Activated naive CD4-positive, alpha-beta T cell treated with Interleukin-2 at 50 U/mL for 16 hours (primary cell): Measurements from ENCODE around the gene PRPF38A.
"Not testable (repeated sequence)": the region's sequence is repeated elsewhere in the genome, so short reads cannot be mapped to it uniquely, and the experiment has no call there.

Source experiments
- DNase-seq: peaks from one replicate; pipeline ENCODE4 v3.0.0-alpha.2; 2020

The PRPF38A gene, protein sequence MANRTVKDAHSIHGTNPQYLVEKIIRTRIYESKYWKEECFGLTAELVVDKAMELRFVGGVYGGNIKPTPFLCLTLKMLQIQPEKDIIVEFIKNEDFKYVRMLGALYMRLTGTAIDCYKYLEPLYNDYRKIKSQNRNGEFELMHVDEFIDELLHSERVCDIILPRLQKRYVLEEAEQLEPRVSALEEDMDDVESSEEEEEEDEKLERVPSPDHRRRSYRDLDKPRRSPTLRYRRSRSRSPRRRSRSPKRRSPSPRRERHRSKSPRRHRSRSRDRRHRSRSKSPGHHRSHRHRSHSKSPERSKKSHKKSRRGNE

GRCh38 chr1:52404116-52404974 lies at the start of gene PRPF38A, which contains the start of gene ORC1:
Gene PRPF38A (plus strand): TSS chr1:52404602. CDS start chr1:52404750, 148 bp downstream.
Gene ORC1 (minus strand): TSS chr1:52404423. CDS start chr1:52402223, 2,200 bp downstream.
- DNase-seq, result peak; percentile 98

DNA sequence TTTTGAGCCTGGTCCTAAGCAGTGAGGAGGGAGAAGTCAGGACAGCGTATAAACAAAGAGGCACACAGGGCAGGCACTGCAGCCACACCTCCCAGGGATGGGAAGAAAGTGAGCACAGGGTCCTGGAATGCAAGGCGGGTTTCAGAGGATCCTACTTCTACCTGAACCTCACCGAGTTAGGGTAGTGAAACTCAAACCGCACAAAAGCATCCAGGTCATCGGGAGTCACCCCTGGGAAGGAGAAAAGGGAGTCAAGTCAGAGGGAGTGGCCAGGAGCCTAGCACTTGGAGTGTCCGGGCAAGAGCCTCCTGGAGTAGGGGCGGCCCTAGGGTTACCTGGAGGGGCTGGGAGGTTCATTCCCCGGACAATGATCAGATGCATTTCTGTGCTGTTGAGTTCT lies 49.0 kb upstream of the PRPF38A start:
- no peak for DNase-seq

GRCh38 chr1:52355847-52356505 lies 48.4 kb upstream of the PRPF38A start:
- no peak for DNase-seq

- no peak for DNase-seq
Observed at GRCh38 chr1:52356818-52357355, 47.5 kb upstream of the PRPF38A start.

- no peak for DNase-seq
Observed at GRCh38 chr1:52357397-52357796, 47.0 kb upstream of the PRPF38A start.

DNA sequence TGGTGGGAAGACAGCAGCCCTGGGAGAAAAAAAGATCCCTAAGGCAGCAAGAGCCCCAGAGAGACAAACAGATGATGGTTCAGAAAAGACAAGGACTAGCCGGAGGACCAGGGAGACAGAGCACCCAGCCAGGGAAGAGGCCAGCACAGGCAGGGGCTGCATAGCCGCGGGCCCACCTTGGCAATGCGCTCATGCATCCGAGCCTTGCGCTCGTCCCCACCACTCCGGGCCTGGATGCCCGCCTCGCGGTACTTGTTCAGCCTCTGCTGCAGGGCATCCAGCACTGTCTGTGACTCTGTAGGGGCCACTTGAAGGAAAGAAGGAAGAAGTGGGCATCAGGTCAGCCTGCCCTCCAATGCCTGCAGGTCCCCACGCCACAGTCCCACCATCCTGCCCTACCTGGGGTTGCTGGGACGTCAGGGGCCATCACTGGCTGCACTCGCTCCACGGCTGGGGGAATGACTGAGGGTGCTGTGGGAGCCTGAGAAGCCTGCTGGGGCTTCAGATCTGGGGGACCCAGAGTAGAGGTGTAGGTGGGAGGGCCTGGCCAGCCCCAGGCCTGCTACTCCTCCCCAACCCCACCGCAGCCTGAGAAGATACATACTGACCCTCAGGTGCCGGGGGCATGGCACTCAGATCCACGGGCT lies 45.4 kb upstream of the PRPF38A start:
- DNase-seq, result no peak

DNA sequence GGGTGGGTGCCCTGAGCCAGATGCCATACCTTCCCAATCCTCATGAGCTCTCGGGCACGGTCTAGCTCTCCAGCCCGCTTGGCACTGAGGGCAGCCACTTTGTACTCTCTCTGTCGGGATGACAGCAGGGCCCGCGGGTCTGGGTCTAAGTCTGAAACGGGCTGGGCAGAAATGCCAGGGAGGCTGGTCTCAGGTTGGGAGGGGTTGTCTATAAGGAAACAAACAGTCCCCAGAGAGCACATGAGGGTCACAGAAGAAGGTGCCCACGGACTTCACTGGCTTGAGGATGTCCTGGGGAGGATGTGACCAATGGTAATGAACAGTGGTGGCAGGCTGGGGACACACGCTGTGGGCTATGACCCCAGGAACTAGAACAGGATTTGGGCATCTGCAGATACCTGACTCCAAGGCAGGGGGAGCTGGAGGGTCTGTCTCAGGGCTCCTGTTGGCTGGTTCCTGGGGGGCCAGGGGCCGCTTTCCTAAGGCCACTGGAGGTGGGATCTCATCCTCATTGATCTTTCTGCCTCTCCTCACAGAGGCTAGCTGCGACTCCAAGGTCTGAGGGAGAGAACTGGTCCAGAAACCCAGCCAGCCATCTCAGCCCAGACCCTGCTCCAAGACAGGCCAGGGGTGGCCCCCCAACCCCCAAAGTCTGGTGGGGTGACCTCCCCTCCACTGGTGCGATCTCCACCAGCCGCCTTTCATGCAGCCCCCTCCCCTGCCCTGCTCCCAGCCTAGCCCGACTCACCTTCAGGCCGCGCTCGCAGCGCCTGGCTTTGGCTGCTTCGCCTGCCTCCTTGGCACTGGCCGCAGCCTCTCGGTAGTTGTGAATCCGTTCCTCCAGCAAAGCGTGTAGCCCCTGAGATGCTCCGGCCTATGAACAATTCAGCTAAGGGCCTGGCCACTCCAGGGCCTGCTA lies 44.5 kb upstream of the PRPF38A start:
- no peak for DNase-seq

DNA sequence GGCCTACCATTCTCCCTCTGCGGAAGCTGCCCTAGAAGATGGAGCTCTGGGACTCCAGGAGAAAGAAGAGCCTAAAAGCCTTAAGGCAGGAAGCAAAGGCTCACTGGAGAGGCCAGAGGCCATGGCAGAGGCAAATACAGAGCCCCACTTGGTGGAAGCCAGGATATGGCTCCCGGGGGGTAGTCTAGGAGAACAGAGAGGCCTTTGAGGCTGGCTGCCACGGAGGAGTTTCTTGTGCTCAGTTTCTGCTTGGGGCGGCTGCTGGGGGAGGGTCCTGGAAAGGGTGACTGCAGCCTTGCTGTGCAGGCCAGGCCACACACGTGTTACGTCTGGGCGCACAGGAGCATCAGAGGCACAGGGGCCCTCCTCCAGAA lies 43.8 kb upstream of the PRPF38A start:
- no peak for DNase-seq

DNA sequence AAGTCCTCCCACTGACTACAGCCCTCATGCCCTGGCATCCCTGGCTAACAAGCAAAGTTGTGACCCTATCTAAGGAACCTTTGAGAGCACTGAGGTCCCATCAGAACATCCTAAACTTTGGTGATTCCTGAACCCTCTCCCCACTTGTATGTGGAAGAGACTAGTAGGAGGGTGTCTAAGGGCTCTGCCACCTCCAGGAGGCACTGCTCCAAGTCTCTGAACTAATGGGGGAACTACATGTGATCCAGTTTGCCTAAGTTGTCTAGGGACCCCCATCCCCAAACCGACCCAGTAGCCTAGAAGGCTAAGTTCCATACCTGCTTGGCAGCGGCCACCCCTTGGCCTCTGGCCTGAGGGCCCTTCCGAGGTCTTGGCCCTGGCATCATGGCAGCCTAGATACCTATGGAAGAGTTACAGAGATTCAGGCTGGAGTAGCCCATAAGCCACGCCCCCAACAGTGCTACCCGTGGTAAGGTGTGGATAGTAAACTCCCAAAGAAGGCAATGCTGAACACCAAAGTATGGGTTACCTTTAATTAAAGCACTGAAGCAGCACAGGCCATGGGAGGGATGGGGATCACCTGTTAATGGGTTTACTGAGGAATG lies 40.1 kb upstream of the PRPF38A start:
- no peak for DNase-seq

- DNase-seq, result peak; percentile 22
Observed at GRCh38 chr1:52365071-52365745, 39.2 kb upstream of the PRPF38A start.

DNA sequence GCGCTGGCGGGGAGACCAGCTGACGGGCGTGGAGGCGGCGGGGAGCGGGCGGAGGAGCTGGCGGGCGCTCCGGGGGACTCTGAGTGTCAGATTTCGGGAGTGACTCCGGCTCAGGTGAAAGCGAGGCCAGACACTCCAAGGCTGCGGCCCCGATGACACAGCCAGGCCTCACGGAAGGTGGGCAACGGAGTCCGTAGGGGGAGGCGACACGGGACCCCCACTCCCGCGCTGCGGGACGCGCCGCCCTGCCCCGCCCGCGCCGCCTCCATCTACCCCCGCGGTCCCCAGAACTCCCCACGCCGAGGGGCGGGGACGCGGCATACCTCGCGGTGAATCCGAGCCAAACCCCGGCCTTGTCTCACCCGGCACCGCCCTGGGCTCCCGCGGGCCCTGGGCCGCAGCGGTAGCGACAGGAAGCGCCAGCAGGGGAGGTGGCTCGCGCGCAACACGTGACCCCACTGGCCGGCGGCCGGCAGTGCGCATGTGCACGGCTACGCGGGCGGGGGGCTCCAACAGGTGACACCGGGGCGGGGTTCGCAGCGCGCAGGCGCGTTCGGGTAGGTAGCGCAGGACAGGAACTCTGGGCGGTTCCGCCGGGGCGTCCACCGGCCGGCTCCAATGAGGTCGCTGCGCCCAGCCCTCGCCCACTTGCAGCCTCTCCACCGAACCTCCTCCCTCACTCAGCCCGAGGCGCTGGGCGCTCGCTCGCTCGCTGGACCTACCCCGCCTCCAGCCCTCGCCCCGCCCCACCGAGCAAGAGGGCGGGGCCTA lies 38.5 kb upstream of the PRPF38A start, which contains the start of gene CC2D1B:
TSS of gene CC2D1B (minus strand) at position 460 of the 771 bp plus-strand sequence. CDS start 1,585 bp downstream, outside the sequence.
- peak; percentile 99 for DNase-seq

DNA sequence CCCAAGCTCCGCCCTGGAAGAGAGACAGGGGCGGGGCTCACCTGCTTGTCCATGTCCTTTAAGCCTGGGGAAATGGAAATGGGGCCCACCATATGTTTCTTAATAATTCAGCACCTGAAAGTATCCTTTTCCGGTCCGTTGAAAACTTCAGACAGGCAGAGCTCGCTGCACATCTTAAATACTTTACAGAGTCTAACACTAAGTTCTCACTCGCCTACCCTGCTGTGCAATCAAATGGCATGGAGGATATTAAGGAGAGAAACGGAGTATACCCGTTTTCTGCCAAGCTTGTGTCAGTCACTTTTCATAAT lies 37.9 kb upstream of the PRPF38A start:
- no peak for DNase-seq

DNA sequence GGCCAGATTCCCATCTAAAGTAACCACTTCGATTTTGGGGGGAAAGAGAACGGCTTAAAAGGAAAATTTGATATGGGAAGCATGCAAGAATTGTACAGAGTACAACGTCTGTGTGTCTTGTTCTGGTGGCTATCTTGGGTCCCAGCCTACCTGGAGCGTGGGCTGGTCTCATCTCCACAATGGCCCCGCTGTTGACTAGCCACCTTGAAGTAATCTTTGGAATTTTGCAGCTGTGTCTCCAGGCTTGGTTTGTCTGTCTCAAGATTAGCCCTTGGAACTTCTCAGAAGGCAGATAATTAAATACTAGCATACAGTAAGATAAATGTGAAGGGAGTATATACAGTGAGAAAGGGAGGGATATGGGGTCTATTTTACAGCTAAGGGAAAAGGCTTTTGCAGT lies 37.1 kb upstream of the PRPF38A start:
- DNase-seq, result no peak

GRCh38 chr1:52368383-52369172 lies 35.8 kb upstream of the PRPF38A start:
- DNase-seq, result peak; percentile 66

- not testable (repeated sequence) for DNase-seq
Observed at GRCh38 chr1:52369851-52370250, 34.6 kb upstream of the PRPF38A start.

DNA sequence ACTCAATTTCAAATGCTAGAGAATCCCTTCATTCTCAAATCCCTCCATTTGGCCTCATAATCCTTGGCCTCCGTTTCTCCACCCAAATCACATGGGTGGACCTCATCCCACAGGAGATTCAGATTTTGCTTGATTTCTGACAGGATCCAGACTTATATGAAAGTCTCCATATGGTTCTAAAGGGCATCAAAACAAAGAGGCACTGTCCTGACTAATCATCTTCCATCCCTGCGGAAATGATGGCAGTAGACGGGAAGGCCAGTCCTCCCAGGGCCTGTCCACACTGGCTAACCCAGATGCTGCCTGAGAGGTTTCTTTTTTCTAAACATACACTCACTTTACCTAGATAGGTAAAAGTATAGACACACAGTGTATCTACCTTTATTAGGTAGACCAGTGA lies 19.0 kb upstream of the PRPF38A start:
- DNase-seq, result no peak

DNA sequence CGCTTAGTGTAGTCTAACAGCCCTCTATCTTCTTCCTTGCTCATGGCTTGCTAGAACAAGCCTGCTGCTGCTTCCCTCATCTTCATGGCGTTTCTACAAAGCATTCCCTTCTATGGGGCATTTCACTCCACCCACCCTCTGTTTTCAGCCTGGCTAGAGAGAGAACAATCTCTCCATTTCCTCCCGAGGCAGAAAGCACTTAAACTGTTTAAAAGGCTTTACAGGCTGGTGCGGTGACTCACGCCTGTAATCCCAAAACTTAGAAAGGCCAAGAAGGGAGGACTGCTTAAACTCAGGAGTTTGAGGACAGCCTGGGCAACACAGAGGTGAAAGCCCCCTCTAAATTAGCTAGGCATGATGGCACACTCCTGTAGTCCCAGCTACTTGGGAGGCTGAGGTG lies 17.9 kb upstream of the PRPF38A start:
- DNase-seq, result no peak

GRCh38 chr1:52393174-52393573 lies 11.2 kb upstream of the PRPF38A start:
- no peak for DNase-seq

DNA sequence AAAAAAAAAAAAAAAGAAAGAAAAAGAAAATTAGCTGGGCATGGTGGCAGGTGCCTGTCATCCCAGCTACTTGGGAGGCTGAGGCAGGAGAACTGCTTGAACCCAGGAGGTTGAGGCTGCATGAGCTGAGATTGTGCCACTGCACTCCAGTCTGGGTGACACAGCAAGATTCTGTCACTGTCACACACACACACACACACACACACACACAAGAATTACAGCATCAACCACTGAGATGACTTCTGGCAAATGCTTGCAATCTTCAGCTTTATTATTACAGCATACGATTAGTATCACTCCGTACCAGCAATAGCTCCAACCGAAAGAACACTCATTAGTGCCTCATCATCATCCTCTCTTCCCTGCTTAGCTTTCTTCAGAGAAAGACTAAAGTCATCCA lies 4.8 kb upstream of the PRPF38A start:
- no peak for DNase-seq
